Ovary (tissue), 9 donors: Measurements from ENCODE around the gene HEATR3. TPM values are rescaled to one million over a fixed set of nuclear protein-coding genes. Genes with fewer than 3 reads are reported as not detected.

Experiments used
- DNase-seq, 5 donors: peaks; one replicate each; pipeline ENCODE4 v3.0.0-alpha.2; 2019 to 2020
- H3K27ac ChIP-seq, 2 donors: fragments of 200-600 bp; one replicate each; pipeline versions ENCODE4 v1.5.1 to v1.8.0; 2019 to 2022
- H3K27me3 ChIP-seq: fragments of 200-600 bp; one replicate; pipeline ENCODE4 v1.8.0; 2022
- H3K36me3 ChIP-seq: fragments of 200-600 bp; sonication (generic); one replicate; pipeline ENCODE4 v1.5.1; 2019
- H3K4me1 ChIP-seq: one replicate; pipeline ENCODE4 v1.8.1; 2013; ENCODE audit warnings: mild to moderate bottlenecking, moderate library complexity; ENCODE audit not compliant: insufficient read depth
- H3K4me3 ChIP-seq: fragments of 200-600 bp; sonication (generic); one replicate; pipeline ENCODE4 v1.5.1; 2017
- H3K9me3 ChIP-seq, 2 donors: fragments of 200-600 bp in 1 of 2; sonication (generic) in 1 of 2; one replicate each; pipeline versions ENCODE4 v1.5.1 to v1.8.1; 2013 to 2019; ENCODE audit warnings: mild to moderate bottlenecking in 1 of 2, moderate library complexity in 1 of 2
- EP300 ChIP-seq: sonication (generic); formaldehyde crosslinking; IDR thresholded peaks from one replicate; pipeline ENCODE4 v1.6.1; 2017; ENCODE audit warnings: antibody characterized with exemption
- POLR2A ChIP-seq: fragments of 450-650 bp; IDR thresholded peaks from one replicate; pipeline ENCODE4 v1.6.1; 2017; ENCODE audit warnings: antibody characterized with exemption, mild to moderate bottlenecking, moderate library complexity
- WGBS, 3 donors: extraction: QIAGEN DNeasy Blood & Tissue Kit in 1 of 3; methylation state at CpG; one replicate each; pipeline versions ENCODE4 v1.1.5 to v1.1.7; 2013 to 2017; 5-methylcytosine and 5-hydroxymethylcytosine counted together
- intact Hi-C, 4 donors: fragments of 100-400 bp; cut with DNase I; formaldehyde crosslinking; loops; one replicate each; pipeline versions ENCODE4 v1.11.0 to v1.15.1; 2022 to 2023
- polyA plus RNA-seq, 2 donors: library from polyadenylated mRNA; stranded (reverse); fragments of 200-250 nt in 1 of 2; fragments of 350-450 nt in 1 of 2; fragmentation: Illumina TruSeq in 1 of 2; extraction: RNeasy Lipid Tissue Mini Kit (QIAGEN cat#74804) in 1 of 2; gene quantifications; one replicate each; pipeline ENCODE4 v1.2.3, GENCODE V29; 2013 to 2014
- total RNA-seq, 7 donors: library from RNA; depleted of rRNA in 2 of 7; stranded (reverse); fragments of >200 nt in 2 of 7; fragmentation: NEBNext Ultra II Directional in 3 of 7; extraction: Animal tissue kit (Norgen Biotek cat#: 25700) in 3 of 7; gene quantifications; one replicate each; pipeline versions ENCODE4 v1.1.0 to v1.2.4, GENCODE V29; 2016 to 2023
- TF ChIP-seq, protein P1 (sequence below), 3 donors: fragments of 450-650 bp in 2 of 3; fragments of 200-600 bp in 1 of 3; IDR thresholded peaks; one replicate each; pipeline versions ENCODE4 v1.5.1 to v1.8.0; 2016 to 2022; ENCODE audit warnings: antibody characterized with exemption in 3 of 3, mild to moderate bottlenecking in 1 of 3
- donor health status: DM: no; HTN: no; CAD: no; lungs with moderate emphysema.
- donor health status: DM: no; HTN: no; CAD: no.
- donor health status: Bipolar disorder and iron deficiency.
- donor health status: DM: yes; HTN: yes; CAD: no.
- donor health status: DM: no; HTN: no; CAD: no.
- donor health status: DM: yes; HTN: yes; CAD: no.

Gene HEATR3
- total and polyA plus RNA-seq, 9 donors, result 2.4 to 15.2 (median 10.7) TPM

DNA sequence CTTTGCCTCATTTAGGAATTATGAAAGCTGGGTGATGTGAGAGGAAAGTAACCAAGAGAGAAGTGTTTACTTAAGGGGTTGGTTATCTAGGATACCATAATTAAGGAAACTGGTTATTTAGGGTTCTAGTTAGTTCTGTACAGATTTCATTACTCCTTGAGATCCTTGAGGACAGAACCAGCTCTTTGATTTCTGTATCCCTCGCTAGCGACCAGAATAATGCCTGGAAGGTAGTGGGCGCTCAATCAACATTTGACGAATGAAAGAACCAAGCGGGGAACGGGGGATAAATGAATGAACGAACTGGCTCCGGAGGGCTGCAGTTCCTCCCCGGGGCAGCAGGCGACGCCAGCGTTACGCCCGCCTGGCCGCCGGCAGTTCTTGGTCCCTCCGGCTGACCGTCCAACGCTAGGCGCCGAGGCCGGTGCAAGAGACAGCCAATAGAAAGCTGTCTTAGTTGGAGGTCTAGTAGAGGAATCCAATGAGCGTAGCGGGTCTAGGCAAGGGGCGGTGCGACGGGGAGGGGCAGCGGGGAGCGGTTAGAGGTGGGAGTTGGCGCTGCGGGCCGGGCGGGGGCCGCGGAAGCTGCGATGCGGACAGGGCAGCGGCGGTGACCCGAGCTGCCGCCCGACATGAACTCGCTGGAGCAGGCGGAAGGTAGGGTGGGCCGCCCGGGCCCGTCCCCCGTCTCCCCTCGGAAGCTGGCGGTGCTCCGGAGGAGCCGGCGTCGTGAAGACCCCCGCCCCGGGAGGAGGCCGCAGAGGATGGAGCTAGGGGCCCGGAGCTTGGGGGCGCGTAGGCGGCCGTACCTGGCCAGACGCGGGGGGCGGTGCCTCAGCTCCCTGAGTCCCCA lies 40.9 kb upstream of the HEATR3 start, which contains the start of gene CNEP1R1:
TSS of gene CNEP1R1 (plus strand) at position 542 of the 853 bp plus-strand sequence. CDS start at position 633, 91 bp downstream.
- WGBS, 3 donors, result 1% methylated on average over 64 to 65 of the region's 65 CpGs
- DNase-seq, result peak; percentile 91 to 96 (median 94)
- intact Hi-C loops, result loop anchor here in 3 of 4 donors (5.0 to 10.0 kb wide), 6 partner anchors 130 to 640 kb away; partner anchors contain the start of genes BRD7 (in 1 of the 3) and TENT4B (in 1 of the 3)
- no peak for TF ChIP-seq EP300
- TF ChIP-seq, protein P1, sequence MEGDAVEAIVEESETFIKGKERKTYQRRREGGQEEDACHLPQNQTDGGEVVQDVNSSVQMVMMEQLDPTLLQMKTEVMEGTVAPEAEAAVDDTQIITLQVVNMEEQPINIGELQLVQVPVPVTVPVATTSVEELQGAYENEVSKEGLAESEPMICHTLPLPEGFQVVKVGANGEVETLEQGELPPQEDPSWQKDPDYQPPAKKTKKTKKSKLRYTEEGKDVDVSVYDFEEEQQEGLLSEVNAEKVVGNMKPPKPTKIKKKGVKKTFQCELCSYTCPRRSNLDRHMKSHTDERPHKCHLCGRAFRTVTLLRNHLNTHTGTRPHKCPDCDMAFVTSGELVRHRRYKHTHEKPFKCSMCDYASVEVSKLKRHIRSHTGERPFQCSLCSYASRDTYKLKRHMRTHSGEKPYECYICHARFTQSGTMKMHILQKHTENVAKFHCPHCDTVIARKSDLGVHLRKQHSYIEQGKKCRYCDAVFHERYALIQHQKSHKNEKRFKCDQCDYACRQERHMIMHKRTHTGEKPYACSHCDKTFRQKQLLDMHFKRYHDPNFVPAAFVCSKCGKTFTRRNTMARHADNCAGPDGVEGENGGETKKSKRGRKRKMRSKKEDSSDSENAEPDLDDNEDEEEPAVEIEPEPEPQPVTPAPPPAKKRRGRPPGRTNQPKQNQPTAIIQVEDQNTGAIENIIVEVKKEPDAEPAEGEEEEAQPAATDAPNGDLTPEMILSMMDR (IDR thresholded peaks at IDR 0.05), result peak; percentile 99 to 100 (median 100)
- peak within 1 kb of the TSS; percentile 98 for H3K4me3 ChIP-seq
- H3K27me3 ChIP-seq, result no peaks in the 10 kb centered on the region
- H3K27ac ChIP-seq, result peak within 1 kb of the TSS in 1 of 2 donors; percentile 73
- no peaks in the 10 kb centered on the region for H3K36me3 ChIP-seq
- H3K9me3 ChIP-seq, result no peaks in the 10 kb centered on the region
- H3K4me1 ChIP-seq, result peaks cover 4% of the 10 kb centered on the region

DNA sequence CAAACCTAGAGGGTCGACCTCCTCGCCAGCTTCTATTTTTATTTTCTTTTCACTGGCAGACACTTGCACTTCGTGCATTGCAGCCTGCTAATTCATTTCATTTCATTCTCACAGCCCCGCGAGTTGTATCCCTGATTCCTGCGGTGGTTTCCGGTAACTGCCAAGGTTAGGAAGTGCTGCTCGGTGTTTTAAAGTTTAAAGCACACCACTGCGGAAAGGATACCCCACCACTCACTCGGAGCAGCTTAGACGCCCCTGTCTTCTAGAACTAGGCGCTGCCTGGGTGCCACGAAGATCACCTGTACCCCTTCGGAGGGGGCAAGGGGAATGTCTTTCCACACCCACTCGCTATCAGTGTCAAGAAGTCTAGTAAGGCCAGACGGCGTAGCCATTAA lies 40.2 kb upstream of the HEATR3 start:
- H3K9me3 ChIP-seq, result no peaks in the 10 kb centered on the region
- H3K4me3 ChIP-seq, result peak overlapping the region; percentile 98
- peak overlapping the region in 1 of 2 donors; percentile 73 for H3K27ac ChIP-seq
- intact Hi-C loops, result loop anchor here in 2 of 4 donors (10.0 kb wide), 4 partner anchors 129 to 639 kb away; partner anchors contain the start of genes BRD7 (in 1 of the 2) and TENT4B (in 1 of the 2)
- no peaks in the 10 kb centered on the region for H3K27me3 ChIP-seq
- 0% methylated on average over 17 of the region's 17 CpGs for WGBS, 3 donors
- TF ChIP-seq, protein P1 (IDR thresholded peaks at IDR 0.05), result no peak
- TF ChIP-seq EP300 (no peak), POLR2A (no peak)
- peak in 2 of 5 donors; percentile 16 to 18 for DNase-seq
- peaks cover 4% of the 10 kb centered on the region for H3K4me1 ChIP-seq
- H3K36me3 ChIP-seq, result no peaks in the 10 kb centered on the region

DNA sequence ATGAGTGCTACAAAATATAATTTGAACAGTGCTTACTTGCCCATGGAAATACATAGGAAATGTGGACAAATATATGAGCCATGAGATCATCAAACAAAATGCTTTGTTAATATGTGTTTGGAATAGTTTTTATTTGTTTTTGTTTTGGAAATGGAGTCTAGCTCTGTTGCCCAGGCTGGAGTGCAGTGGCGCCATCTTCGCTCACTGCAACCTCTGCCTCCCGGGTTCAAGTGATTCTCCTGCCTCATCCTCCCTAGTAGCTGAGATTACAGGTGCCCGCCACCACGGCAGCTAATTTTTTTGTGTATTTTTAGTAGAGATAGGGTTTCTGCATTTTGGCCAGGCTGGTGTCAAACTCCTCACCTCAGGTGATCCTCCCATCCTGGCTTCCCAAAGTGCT lies 37.9 kb upstream of the HEATR3 start:
- no peak for TF ChIP-seq POLR2A
- TF ChIP-seq, protein P1 (IDR thresholded peaks at IDR 0.05), result no peak
- no peak for TF ChIP-seq EP300
- WGBS, 3 donors, result 91 to 95% (median 95%) methylated on average over 5 of the region's 5 CpGs
- H3K4me1 ChIP-seq, result peaks cover 4% of the 10 kb centered on the region
- no peaks in the 10 kb centered on the region for H3K9me3 ChIP-seq
- no peak overlapping the region for H3K27ac ChIP-seq
- no peaks in the 10 kb centered on the region for H3K36me3 ChIP-seq
- H3K4me3 ChIP-seq, result no peak overlapping the region
- H3K27me3 ChIP-seq, result no peaks in the 10 kb centered on the region
- no peak for DNase-seq
- intact Hi-C loops, result loop anchor here in 2 of 4 donors (10.0 kb wide), 4 partner anchors 127 to 637 kb away; partner anchors contain the start of genes BRD7 (in 1 of the 2) and TENT4B (in 1 of the 2)

DNA sequence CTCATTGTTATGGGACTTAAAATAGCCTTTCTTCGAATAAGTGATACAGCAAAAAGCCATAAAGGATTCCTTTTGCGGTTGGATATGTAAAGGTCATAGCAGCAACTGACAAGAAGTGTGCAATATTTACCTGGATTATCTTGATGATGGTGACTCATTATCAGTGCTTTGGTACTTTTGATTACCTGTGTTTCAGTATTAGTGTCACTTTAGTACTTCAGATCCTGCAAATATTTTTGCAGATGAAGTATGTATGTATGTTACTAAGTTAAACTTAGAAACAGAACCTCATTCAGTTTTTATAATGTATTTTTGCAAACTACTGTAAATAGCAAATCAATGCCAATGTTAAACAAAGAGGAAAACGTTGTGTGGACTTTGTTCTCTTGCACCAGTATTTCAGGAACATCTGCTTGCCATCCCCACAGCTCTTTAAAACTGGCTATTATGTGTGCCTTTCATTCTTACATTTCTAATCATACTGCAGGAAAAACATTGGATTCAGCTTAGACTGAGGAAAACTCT lies 30.2 kb upstream of the HEATR3 start:
- intact Hi-C loops, result no loop called here
- WGBS, 3 donors, result 67 to 73% (median 69%) methylated on average over 3 of the region's 3 CpGs
- H3K27ac ChIP-seq, result no peak overlapping the region
- no peaks in the 10 kb centered on the region for H3K9me3 ChIP-seq
- H3K27me3 ChIP-seq, result no peaks in the 10 kb centered on the region
- TF ChIP-seq, protein P1 (IDR thresholded peaks at IDR 0.05), result no peak
- no peak for TF ChIP-seq EP300
- TF ChIP-seq POLR2A, result no peak
- no peaks in the 10 kb centered on the region for H3K36me3 ChIP-seq
- DNase-seq, result no peak
- no peak overlapping the region for H3K4me3 ChIP-seq
- H3K4me1 ChIP-seq, result no peaks in the 10 kb centered on the region
